ENCODE data around the gene PDLIM4. TPM values are rescaled to one million over a fixed set of nuclear protein-coding genes. Genes with fewer than 3 reads are reported as not detected.

The PDLIM4 gene
- total RNA-seq, 1 experiment from 2014 or later = 47.2 TPM

DNA sequence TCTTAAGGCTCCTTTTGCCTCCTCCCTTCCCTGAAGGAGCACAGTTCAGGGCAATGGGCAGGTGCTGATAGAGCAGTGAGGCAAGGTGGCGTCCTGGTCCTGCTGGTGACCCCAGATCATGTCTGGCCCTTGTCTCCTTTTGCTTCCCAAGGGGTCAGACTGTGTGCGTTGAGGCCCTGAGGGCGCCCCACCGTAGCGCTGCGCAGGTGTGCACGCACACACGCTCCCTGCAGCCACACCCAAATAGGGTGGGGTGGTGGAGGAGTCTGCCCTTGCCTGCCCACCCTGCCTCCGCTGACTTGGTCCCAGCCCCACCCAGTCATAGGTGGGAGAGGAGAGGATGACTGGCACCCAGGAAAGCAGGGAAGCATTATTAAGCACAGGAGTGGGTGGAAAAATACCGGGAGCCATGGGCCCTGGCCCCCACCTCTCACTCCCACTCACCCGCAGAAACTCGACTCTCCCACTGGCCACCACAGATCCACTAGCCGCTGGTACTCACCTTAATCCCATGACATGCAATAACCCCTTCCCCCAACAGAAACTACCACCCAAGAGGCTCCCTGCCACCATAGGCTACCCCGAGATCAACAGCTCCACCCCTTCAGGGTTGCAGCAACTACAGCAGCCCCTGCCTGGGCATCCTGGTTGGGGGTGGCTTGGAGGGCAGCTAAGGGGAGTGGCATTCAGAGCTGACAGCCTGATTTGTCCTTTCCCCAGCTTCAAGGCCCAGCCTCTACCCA lies 16.7 kb downstream of the PDLIM4 start:
- BruUV-seq (replicated peaks) = no TSS peak
- H4K20me1 ChIP-seq (ENCODE audit: insufficient read depth) = no peaks in the 10 kb centered on the region
- ChIA-PET CTCF (no interaction called here), POLR2A (ENCODE audit: unreplicated experiment) (interaction anchor here (0.7 kb wide), 1 partner anchor 20 kb away, joined by 14 read pairs; the partner anchor contains the start of gene SLC22A4)
- intact Hi-C loops (cut with micrococcal nuclease; ENCODE audit: unreplicated experiment) = no loop called here
- H3K27me3 ChIP-seq (ENCODE audit: insufficient read depth, low read depth) = no peaks in the 10 kb centered on the region
- no peak overlapping the region for H3K4me3 ChIP-seq
- TF ChIP-seq, protein P1, sequence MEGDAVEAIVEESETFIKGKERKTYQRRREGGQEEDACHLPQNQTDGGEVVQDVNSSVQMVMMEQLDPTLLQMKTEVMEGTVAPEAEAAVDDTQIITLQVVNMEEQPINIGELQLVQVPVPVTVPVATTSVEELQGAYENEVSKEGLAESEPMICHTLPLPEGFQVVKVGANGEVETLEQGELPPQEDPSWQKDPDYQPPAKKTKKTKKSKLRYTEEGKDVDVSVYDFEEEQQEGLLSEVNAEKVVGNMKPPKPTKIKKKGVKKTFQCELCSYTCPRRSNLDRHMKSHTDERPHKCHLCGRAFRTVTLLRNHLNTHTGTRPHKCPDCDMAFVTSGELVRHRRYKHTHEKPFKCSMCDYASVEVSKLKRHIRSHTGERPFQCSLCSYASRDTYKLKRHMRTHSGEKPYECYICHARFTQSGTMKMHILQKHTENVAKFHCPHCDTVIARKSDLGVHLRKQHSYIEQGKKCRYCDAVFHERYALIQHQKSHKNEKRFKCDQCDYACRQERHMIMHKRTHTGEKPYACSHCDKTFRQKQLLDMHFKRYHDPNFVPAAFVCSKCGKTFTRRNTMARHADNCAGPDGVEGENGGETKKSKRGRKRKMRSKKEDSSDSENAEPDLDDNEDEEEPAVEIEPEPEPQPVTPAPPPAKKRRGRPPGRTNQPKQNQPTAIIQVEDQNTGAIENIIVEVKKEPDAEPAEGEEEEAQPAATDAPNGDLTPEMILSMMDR (conservative IDR thresholded peaks at IDR 0.05) = no peak
- TF ChIP-seq EZH2 (IDR thresholded peaks at IDR 0.05; ENCODE audit: low read depth) = no peak
- H3K27ac ChIP-seq = no peak overlapping the region
- no peaks in the 10 kb centered on the region for H3F3A ChIP-seq (ENCODE audit: insufficient read depth, low read depth)
- no peaks in the 10 kb centered on the region for H3K9me2 ChIP-seq (ENCODE audit: insufficient read depth)
- DNase-seq = no peak
- H2AFZ ChIP-seq = no peak overlapping the region
- no peaks in the 10 kb centered on the region for H3K9me3 ChIP-seq (ENCODE audit: insufficient read depth, low read depth)
- no peaks in the 10 kb centered on the region for H3K79me2 ChIP-seq (ENCODE audit: low read depth)
- H3K4me1 ChIP-seq (replicated peaks; ENCODE audit: insufficient read depth) = no peaks in the 10 kb centered on the region
- H3K4me2 ChIP-seq = no peak overlapping the region
- H3K36me3 ChIP-seq (ENCODE audit: low read depth) = no peaks in the 10 kb centered on the region

DNA sequence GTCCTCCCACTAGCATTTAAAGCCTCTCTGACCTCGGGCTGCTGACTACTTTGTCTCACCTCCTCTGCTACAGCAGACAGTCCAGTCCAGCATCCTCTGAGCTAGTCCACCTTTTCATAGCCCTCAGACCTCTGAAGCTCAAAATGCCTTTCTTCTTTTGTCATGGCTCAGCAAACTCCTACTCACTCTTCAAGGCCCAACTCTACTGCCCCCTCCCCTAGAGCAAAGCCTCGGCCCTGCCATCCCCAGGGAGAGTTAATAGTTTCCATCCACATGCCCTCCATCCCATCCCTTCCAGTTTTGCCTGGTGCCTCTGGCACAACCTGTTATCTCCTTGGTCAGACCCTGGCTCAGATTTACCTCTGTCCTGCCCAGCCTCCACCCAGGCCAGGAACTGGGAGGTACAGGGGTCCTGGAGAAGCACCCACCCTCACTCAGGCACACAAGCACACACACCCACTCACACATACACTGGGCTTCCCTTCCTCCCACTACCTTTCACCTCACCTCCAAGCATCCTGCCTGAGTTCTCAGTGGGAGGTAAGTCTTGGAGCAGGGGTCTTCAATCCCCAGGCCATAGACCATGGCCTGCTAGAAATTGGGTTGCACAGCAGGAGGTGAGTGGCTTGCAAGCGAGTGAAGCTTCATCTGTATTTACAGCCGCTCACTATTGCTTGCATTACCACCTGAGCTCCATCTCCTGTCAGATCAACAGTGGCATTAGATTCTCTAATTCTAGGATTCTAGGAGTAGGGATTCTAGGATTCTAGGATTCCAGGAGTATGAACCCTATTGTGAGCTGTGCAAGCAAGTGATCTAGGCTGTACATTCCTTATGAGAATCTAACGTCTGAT lies 18.1 kb downstream of the PDLIM4 start:
- POLR2A ChIA-PET (ENCODE audit: unreplicated experiment) = interaction anchor here (0.6 kb wide), 1 partner anchor 89 kb away, joined by 9 read pairs; no protein-coding TSS in a partner anchor

DNA sequence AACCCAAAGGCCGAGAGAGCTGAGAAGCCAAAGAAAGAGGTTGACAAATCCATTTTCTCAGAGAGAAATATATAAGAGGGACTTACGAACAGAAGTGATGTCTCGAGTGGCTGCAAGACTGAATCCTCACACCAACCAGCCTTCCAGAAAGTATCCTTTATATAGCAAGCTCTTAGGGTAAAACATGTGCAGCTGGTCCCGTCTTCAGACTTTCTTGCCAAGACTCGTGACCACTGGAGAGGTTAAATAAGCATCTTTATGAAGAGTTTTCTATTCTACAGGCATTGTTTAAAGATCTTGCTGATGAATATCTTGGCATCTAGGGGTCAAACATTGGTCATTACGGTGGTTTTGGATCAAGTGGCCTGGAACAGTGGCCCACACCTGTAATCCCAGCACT lies 19.8 kb downstream of the PDLIM4 start:
- H3K27me3 ChIP-seq (ENCODE audit: insufficient read depth, low read depth) = no peaks in the 10 kb centered on the region
- H3K79me2 ChIP-seq (ENCODE audit: low read depth) = no peaks in the 10 kb centered on the region
- H3K36me3 ChIP-seq (ENCODE audit: low read depth) = no peaks in the 10 kb centered on the region
- H3K9me3 ChIP-seq (ENCODE audit: insufficient read depth, low read depth) = no peaks in the 10 kb centered on the region
- no peak for DNase-seq
- CTCF ChIA-PET = no interaction called here
- H4K20me1 ChIP-seq (ENCODE audit: insufficient read depth) = no peaks in the 10 kb centered on the region
- no peaks in the 10 kb centered on the region for H3K4me1 ChIP-seq (replicated peaks; ENCODE audit: insufficient read depth)
- intact Hi-C loops (cut with micrococcal nuclease; ENCODE audit: unreplicated experiment) = no loop called here
- H3F3A ChIP-seq (ENCODE audit: insufficient read depth, low read depth) = no peaks in the 10 kb centered on the region
- H3K27ac ChIP-seq = no peak overlapping the region
- TF ChIP-seq, protein P1 (conservative IDR thresholded peaks at IDR 0.05) = no peak
- no peak for TF ChIP-seq EZH2 (IDR thresholded peaks at IDR 0.05; ENCODE audit: low read depth)
- H3K9me2 ChIP-seq (ENCODE audit: insufficient read depth) = no peaks in the 10 kb centered on the region
- H3K4me2 ChIP-seq = no peak overlapping the region
- POLR2A ChIA-PET (ENCODE audit: unreplicated experiment) = no interaction called here
- no peak overlapping the region for H3K4me3 ChIP-seq
- BruUV-seq (replicated peaks) = no TSS peak
- H2AFZ ChIP-seq = no peak overlapping the region

More for the DNA sequence above, 18.1 kb downstream of the PDLIM4 start:
- no peaks in the 10 kb centered on the region for H3K9me3 ChIP-seq (ENCODE audit: insufficient read depth, low read depth)
- no peak for TF ChIP-seq EZH2 (IDR thresholded peaks at IDR 0.05; ENCODE audit: low read depth)
- TF ChIP-seq, protein P1 (conservative IDR thresholded peaks at IDR 0.05) = no peak
- H3K4me2 ChIP-seq = no peak overlapping the region
- no peaks in the 10 kb centered on the region for H3K36me3 ChIP-seq (ENCODE audit: low read depth)
- no peaks in the 10 kb centered on the region for H3K4me1 ChIP-seq (replicated peaks; ENCODE audit: insufficient read depth)
- H3K79me2 ChIP-seq (ENCODE audit: low read depth) = no peaks in the 10 kb centered on the region
- no peak overlapping the region for H3K27ac ChIP-seq
- no peaks in the 10 kb centered on the region for H3F3A ChIP-seq (ENCODE audit: insufficient read depth, low read depth)
- CTCF ChIA-PET = interaction anchor here (0.8 kb wide), 1 partner anchor 38 kb away, joined by 3 read pairs; no protein-coding TSS in a partner anchor
- H4K20me1 ChIP-seq (ENCODE audit: insufficient read depth) = no peaks in the 10 kb centered on the region
- intact Hi-C loops (cut with micrococcal nuclease; ENCODE audit: unreplicated experiment) = no loop called here
- no peak for DNase-seq
- no peaks in the 10 kb centered on the region for H3K27me3 ChIP-seq (ENCODE audit: insufficient read depth, low read depth)
- H3K4me3 ChIP-seq = no peak overlapping the region
- no TSS peak for BruUV-seq (replicated peaks)
- no peak overlapping the region for H2AFZ ChIP-seq
- no peaks in the 10 kb centered on the region for H3K9me2 ChIP-seq (ENCODE audit: insufficient read depth)
